ENCODE results near the gene EED. TPM values are rescaled to one million over a fixed set of nuclear protein-coding genes. Genes with fewer than 3 reads are reported as not detected.

EED gene
- total RNA-seq, 2 donors from 2014 or later: 21.9 to 28.3 TPM

DNA sequence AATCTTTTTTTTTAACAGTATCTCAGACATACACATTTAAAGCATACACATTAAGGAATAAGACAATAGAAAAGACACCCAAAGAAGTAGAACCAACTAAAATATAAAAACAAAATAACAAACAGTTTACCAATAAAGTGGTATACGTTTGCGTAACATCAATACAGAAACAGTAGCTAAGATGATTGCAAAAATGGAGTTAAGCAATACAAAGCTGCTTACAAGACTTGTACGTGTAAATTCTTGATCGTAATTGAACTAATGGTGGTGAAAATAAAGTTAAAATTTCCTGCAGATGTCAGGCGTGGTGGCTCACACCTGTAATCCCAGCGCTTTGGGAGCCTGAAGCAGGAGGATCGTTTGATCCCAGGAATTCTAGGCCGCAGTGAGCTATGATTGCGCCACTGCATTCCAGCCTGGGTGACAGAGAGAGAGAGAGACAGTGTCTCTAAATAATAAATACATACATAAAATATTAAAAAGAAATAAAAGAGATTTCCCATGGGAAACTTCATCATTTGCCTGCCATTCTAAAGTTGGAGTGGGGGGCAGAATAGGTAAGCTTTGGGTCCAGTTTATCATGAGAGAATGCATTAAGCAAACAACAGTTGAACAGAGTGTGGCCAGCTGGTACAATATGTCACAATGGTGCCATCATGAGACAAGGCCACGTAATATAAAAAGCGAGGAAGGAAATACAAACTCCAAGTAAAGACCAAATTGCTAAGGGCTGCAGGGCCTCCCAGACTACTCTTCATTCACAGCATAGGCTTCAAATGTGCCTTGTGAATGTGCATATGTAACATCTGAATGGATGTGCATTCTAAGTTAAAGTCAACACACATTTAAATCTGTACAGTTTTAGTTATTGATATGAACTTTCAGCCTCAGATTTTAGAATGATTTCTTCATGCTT is 38.9 kb upstream of the EED start:
- Histone ChIP-seq H3K4me1 (no peaks in the 10 kb centered on the region), H3K9me3 (no peaks in the 10 kb centered on the region), H3K36me3 (no peaks in the 10 kb centered on the region), H3K27ac (no peak overlapping the region), H3K4me3 (no peak overlapping the region), H3K9ac (ENCODE audit: low read depth in 2 of 2, low read length in 2 of 2) (no peak overlapping the region), H3K27me3 (no peaks in the 10 kb centered on the region)
- TF ChIP-seq, protein P1, sequence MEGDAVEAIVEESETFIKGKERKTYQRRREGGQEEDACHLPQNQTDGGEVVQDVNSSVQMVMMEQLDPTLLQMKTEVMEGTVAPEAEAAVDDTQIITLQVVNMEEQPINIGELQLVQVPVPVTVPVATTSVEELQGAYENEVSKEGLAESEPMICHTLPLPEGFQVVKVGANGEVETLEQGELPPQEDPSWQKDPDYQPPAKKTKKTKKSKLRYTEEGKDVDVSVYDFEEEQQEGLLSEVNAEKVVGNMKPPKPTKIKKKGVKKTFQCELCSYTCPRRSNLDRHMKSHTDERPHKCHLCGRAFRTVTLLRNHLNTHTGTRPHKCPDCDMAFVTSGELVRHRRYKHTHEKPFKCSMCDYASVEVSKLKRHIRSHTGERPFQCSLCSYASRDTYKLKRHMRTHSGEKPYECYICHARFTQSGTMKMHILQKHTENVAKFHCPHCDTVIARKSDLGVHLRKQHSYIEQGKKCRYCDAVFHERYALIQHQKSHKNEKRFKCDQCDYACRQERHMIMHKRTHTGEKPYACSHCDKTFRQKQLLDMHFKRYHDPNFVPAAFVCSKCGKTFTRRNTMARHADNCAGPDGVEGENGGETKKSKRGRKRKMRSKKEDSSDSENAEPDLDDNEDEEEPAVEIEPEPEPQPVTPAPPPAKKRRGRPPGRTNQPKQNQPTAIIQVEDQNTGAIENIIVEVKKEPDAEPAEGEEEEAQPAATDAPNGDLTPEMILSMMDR (IDR thresholded peaks at IDR 0.05): no peak
- DNase-seq: no peak
- intact Hi-C loops (cut with DNase I): no loop called here

DNA sequence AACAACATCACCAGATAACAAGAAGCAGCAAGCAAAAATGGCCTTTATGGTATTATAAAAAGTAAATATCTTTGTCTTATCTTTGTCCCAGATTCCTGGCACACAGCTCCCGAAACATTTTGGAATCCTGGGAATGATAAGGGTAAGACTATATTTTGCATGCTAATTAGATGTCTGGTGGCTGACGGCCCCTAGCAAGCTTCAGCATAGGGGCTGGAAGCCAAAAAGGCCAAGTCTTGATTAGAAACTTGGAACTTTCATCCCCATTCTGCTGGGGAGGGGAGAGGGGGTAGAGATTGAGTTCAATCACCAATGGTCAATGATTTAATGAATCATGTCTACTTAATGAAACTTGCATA is 38.2 kb upstream of the EED start:
- no peaks in the 10 kb centered on the region for H3K27me3 ChIP-seq
- no peak for DNase-seq
- TF ChIP-seq, protein P1 (IDR thresholded peaks at IDR 0.05): no peak
- intact Hi-C loops (cut with DNase I): no loop called here
- H3K4me1 ChIP-seq: no peaks in the 10 kb centered on the region
- H3K9ac ChIP-seq (ENCODE audit: low read depth in 2 of 2, low read length in 2 of 2): no peak overlapping the region
- no peak overlapping the region for H3K27ac ChIP-seq
- no peak overlapping the region for H3K4me3 ChIP-seq
- no peaks in the 10 kb centered on the region for H3K9me3 ChIP-seq
- no peaks in the 10 kb centered on the region for H3K36me3 ChIP-seq

- H3K4me3 ChIP-seq: no peak overlapping the region
- H3K27me3 ChIP-seq: no peaks in the 10 kb centered on the region
- H3K4me1 ChIP-seq: no peaks in the 10 kb centered on the region
- H3K9me3 ChIP-seq: no peaks in the 10 kb centered on the region
- H3K36me3 ChIP-seq: no peaks in the 10 kb centered on the region
- H3K9ac ChIP-seq (ENCODE audit: low read depth in 2 of 2, low read length in 2 of 2): no peak overlapping the region
- TF ChIP-seq, protein P1 (IDR thresholded peaks at IDR 0.05): no peak
- DNase-seq: no peak
- H3K27ac ChIP-seq: no peak overlapping the region
- intact Hi-C loops (cut with DNase I): no loop called here
Observed at GRCh38 chr11:86207413-86207812, 37.1 kb upstream of the EED start.

GRCh38 chr11:86208572-86208971 is 36.0 kb upstream of the EED start:
- no peak overlapping the region for H3K9ac ChIP-seq (ENCODE audit: low read depth in 2 of 2, low read length in 2 of 2)
- intact Hi-C loops (cut with DNase I): no loop called here
- no peaks in the 10 kb centered on the region for H3K27me3 ChIP-seq
- no peaks in the 10 kb centered on the region for H3K9me3 ChIP-seq
- no peak overlapping the region for H3K27ac ChIP-seq
- H3K4me3 ChIP-seq: no peak overlapping the region
- DNase-seq: no peak
- no peaks in the 10 kb centered on the region for H3K36me3 ChIP-seq
- TF ChIP-seq, protein P1 (IDR thresholded peaks at IDR 0.05): no peak
- H3K4me1 ChIP-seq: no peaks in the 10 kb centered on the region

DNA sequence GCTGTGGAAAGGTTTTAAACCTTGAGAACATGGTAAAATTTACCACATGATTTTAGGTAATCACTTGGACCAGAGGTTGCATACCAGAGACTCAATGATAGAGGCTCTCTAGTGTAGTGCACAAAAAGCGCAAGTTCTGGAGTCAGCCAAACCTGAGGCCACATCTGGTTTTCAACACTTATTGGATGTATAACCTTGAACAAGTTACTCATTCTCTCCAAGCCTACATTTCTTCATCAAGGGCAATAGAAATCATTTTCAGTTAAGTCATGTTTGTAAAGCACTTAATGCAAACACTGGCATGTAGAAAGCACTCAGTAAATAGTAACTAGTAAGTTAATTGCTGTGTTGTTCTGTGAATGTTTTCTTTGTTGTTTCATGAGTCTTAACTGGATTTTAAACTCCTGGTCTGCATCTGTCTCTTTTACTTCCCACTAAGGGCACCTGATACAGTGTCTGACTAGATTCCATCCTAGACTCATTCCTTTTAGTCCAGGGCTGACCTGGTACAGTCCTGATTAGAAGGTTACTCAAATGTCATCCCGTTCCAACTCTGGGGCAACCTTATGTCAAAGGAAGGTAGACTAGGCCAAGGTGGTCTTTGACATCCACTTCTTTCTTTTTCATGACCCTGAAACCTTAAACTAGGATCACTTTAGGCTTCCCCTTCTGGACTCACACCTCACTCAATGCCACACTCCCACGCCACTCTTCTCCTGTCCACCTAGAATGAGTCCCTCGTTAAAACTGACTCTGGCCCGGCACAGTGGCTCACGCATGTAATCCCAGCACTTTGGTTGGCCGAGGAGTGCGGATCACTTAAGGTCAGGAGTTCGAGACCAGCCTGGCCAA is 34.5 kb upstream of the EED start:
- Histone ChIP-seq H3K36me3 (no peaks in the 10 kb centered on the region), H3K27ac (no peak overlapping the region), H3K27me3 (no peaks in the 10 kb centered on the region), H3K9me3 (no peaks in the 10 kb centered on the region), H3K4me1 (no peaks in the 10 kb centered on the region), H3K9ac (ENCODE audit: low read depth in 2 of 2, low read length in 2 of 2) (no peak overlapping the region), H3K4me3 (no peak overlapping the region)
- TF ChIP-seq, protein P1 (IDR thresholded peaks at IDR 0.05): no peak
- no peak for DNase-seq
- intact Hi-C loops (cut with DNase I): no loop called here
